ENCODE measurements around the gene MTM1. TPM values are rescaled to one million over a fixed set of nuclear protein-coding genes. Genes with fewer than 3 reads are reported as not detected.

MTM1 gene
- total RNA-seq, 1 donor from 2014 or later: 6.6 TPM

GRCh38 chrX:150644422-150644821 is 76.0 kb downstream of the MTM1 start:
- no peaks in the 10 kb centered on the region for H3K36me3 ChIP-seq (ENCODE audit: control insufficient read depth, insufficient read depth, low read length)
- DNase-seq (ENCODE audit: low read depth): no peak
- TF ChIP-seq, protein P1, sequence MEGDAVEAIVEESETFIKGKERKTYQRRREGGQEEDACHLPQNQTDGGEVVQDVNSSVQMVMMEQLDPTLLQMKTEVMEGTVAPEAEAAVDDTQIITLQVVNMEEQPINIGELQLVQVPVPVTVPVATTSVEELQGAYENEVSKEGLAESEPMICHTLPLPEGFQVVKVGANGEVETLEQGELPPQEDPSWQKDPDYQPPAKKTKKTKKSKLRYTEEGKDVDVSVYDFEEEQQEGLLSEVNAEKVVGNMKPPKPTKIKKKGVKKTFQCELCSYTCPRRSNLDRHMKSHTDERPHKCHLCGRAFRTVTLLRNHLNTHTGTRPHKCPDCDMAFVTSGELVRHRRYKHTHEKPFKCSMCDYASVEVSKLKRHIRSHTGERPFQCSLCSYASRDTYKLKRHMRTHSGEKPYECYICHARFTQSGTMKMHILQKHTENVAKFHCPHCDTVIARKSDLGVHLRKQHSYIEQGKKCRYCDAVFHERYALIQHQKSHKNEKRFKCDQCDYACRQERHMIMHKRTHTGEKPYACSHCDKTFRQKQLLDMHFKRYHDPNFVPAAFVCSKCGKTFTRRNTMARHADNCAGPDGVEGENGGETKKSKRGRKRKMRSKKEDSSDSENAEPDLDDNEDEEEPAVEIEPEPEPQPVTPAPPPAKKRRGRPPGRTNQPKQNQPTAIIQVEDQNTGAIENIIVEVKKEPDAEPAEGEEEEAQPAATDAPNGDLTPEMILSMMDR (IDR thresholded peaks at IDR 0.05; ENCODE audit: insufficient read depth, low read length, poor library complexity, severe bottlenecking): no peak
- no peaks in the 10 kb centered on the region for H3K27me3 ChIP-seq (ENCODE audit: control insufficient read depth, insufficient read depth, low read length)
- H3K4me3 ChIP-seq (ENCODE audit: low read depth, low read length): no peak overlapping the region

GRCh38 chrX:150647331-150647730 is 78.9 kb downstream of the MTM1 start:
- no peak for DNase-seq (ENCODE audit: low read depth)
- H3K27me3 ChIP-seq (ENCODE audit: control insufficient read depth, insufficient read depth, low read length): no peaks in the 10 kb centered on the region
- TF ChIP-seq, protein P1 (IDR thresholded peaks at IDR 0.05; ENCODE audit: insufficient read depth, low read length, poor library complexity, severe bottlenecking): no peak

DNA sequence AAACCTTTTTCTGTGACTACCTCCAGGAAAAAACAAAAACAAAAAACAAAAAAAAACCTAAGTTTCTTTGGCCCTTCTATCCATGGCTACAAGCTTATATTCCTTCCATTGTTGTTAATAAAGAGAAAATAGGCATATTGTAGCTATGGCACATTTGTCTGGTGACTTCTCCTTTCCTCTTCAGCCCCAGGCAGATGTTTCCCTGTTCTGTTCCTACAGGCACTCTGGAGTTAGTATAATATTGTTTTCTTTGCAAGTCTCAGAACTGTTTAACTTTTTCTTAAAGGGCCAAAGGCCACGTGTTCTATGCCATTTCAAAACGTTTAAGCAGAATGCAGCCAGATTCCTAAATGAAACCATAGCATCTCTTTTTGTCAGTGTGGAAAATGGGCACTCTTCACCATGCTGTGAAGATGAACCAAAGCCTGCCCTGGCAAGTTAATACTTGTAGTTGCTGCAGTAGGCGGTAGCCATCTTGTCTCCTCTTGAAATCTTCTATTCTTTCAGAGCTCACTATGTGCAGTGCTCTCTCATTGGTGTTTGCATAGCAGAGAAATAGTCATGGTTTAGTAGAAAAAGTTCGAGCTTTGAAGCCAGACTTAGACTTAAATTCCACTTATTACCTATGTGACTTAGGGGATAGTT is 80.0 kb downstream of the MTM1 start:
- H3K36me3 ChIP-seq (ENCODE audit: control insufficient read depth, insufficient read depth, low read length): no peaks in the 10 kb centered on the region
- no peak overlapping the region for H3K4me3 ChIP-seq (ENCODE audit: low read depth, low read length)
- no peak for DNase-seq (ENCODE audit: low read depth)
- TF ChIP-seq, protein P1 (IDR thresholded peaks at IDR 0.05; ENCODE audit: insufficient read depth, low read length, poor library complexity, severe bottlenecking): no peak
- H3K27me3 ChIP-seq (ENCODE audit: control insufficient read depth, insufficient read depth, low read length): no peaks in the 10 kb centered on the region

More at GRCh38 chrX:150647331-150647730, 78.9 kb downstream of the MTM1 start:
- no peaks in the 10 kb centered on the region for H3K36me3 ChIP-seq (ENCODE audit: control insufficient read depth, insufficient read depth, low read length)
- no peak overlapping the region for H3K4me3 ChIP-seq (ENCODE audit: low read depth, low read length)

DNA sequence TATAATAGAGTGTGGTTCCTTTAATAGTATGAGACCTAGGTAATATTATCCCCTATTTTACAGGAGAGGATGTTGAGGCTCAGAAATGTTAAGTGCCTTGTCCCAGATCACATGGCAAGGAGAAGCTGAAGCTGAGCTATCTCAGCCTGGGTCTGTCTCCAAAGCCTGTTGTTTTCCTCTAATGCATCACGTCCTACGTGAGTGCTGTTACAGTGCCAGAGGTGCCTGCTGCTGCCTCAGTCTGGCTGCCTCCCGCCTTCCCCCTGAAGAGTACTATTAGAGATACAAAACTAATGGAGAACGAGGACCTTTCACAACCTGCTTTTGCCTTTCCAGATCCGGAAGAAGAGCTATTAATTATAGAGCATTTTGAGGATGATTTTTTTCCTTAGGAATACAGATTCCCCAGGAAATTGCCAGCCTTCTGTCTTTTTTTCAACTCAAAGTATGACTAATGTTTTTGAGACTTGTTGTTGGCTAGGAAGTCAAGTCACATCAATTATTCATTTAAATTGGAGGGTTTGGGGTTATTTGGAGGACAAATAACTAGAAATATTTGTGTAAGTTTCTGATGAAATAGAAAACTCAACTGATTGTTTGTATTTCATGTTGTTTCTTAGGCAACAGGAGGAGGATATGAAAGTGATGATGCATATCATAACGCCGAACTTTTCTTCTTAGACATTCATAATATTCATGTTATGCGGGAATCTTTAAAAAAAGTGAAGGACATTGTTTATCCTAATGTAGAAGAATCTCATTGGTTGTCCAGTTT is 80.9 kb downstream of the MTM1 start:
- Histone ChIP-seq H3K4me3 (ENCODE audit: low read depth, low read length) (no peak overlapping the region), H3K36me3 (ENCODE audit: control insufficient read depth, insufficient read depth, low read length) (no peaks in the 10 kb centered on the region), H3K27me3 (ENCODE audit: control insufficient read depth, insufficient read depth, low read length) (no peaks in the 10 kb centered on the region)
- TF ChIP-seq, protein P1 (IDR thresholded peaks at IDR 0.05; ENCODE audit: insufficient read depth, low read length, poor library complexity, severe bottlenecking): no peak
- no peak for DNase-seq (ENCODE audit: low read depth)

DNA sequence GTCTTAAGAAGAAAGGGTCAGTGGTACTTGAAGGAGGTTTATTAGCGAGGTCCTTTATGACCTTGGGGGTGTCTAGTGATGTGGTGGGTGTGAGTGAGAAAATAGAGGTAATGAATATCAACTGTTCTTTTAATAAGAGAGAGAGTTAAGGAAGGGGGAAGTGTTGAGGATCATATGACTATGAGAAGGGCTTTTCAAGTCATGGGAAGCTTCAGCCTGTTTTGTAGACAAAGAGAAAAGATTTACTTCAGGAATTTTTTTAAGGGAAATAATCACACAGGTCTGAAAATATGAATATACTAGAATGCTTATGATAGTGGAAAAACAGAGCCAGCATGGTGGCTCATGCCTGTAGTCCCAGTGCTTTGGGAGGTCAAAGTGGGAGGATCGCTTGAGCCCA is 83.5 kb downstream of the MTM1 start:
- TF ChIP-seq, protein P1 (IDR thresholded peaks at IDR 0.05; ENCODE audit: insufficient read depth, low read length, poor library complexity, severe bottlenecking): no peak
- Histone ChIP-seq H3K4me3 (ENCODE audit: low read depth, low read length) (no peak overlapping the region), H3K27me3 (ENCODE audit: control insufficient read depth, insufficient read depth, low read length) (no peaks in the 10 kb centered on the region), H3K36me3 (ENCODE audit: control insufficient read depth, insufficient read depth, low read length) (no peaks in the 10 kb centered on the region)
- no peak for DNase-seq (ENCODE audit: low read depth)

Data from kidney epithelial cell (primary cell).